ENCODE results near the gene CKAP2L.

- TF ChIP-seq CTCF (IDR thresholded peaks at IDR 0.05) (no peak), ZFX (IDR thresholded peaks at IDR 0.05; ENCODE audit: borderline replicate concordance) (no peak)
These were observed 48.2 kb upstream of the CKAP2L start for GRCh38 chr2:112812318-112813267.

Data from 22Rv1 (cell line).